GM12874 (cell line): ENCODE measurements around the gene GOLGA6L2.

Experiments used
- CTCF ChIP-seq: IDR thresholded peaks from 2 replicates; pipeline ENCODE4 v1.5.1; 2011; ENCODE audit warnings: low read depth, mild to moderate bottlenecking, control low read depth, low read length, moderate library complexity; ENCODE audit not compliant: insufficient read depth

Gene GOLGA6L2

GRCh38 chr15:23472033-23472432 lies 25.0 kb upstream of the GOLGA6L2 start:
- no peak for TF ChIP-seq CTCF

GRCh38 chr15:23467110-23467600 lies 20.1 kb upstream of the GOLGA6L2 start:
- TF ChIP-seq CTCF: no peak

- no peak for TF ChIP-seq CTCF
Measured at GRCh38 chr15:23457890-23458289, 10.8 kb upstream of the GOLGA6L2 start.

GRCh38 chr15:23446215-23447106 lies 582 bp downstream of the GOLGA6L2 start:
- no peak for TF ChIP-seq CTCF

GRCh38 chr15:23444269-23444668 lies 2.8 kb downstream of the GOLGA6L2 start:
- no peak for TF ChIP-seq CTCF

- no peak for TF ChIP-seq CTCF
Measured at GRCh38 chr15:23441204-23441603, 5.8 kb downstream of the GOLGA6L2 start.

GRCh38 chr15:23440596-23440995 lies 6.4 kb downstream of the GOLGA6L2 start:
- no peak for TF ChIP-seq CTCF
